K562 (cell line): ENCODE results near the gene ABHD16A. TPM values are rescaled to one million over a fixed set of nuclear protein-coding genes. Genes with fewer than 3 reads are reported as not detected.

ENCODE experiments used
- BCL6 ChIP-seq: fragments of 250-450 bp; sonication (Bioruptor Pico); IDR thresholded peaks from 2 replicates; pipeline ENCODE4 v1.4.0; 2020
- CCAR2 ChIP-seq: fragments of 200-400 bp; formaldehyde crosslinking; IDR thresholded peaks from 2 replicates; pipeline ENCODE4 v1.6.1; 2017; ENCODE audit warnings: mild to moderate bottlenecking, low read depth, low read length
- CHD2 ChIP-seq: IDR thresholded peaks from 2 replicates; pipeline ENCODE4 v1.6.1; 2011; ENCODE audit warnings: low read depth, low read length
- DEAF1 ChIP-seq: fragments of 450-650 bp; formaldehyde crosslinking; IDR thresholded peaks from 2 replicates; pipeline ENCODE4 v1.4.0; 2020; ENCODE audit warnings: mild to moderate bottlenecking, moderate library complexity
- E2F4 ChIP-seq: sonication (generic); formaldehyde crosslinking; IDR thresholded peaks from 2 replicates; pipeline ENCODE4 v1.8.0; 2022; ENCODE audit warnings: mild to moderate bottlenecking, low read depth, missing genetic modification reagents
- EHMT2 ChIP-seq: fragments of 450-650 bp; IDR thresholded peaks from 2 replicates; pipeline ENCODE4 v1.6.1; 2018; ENCODE audit warnings: antibody characterized with exemption
- KDM1A ChIP-seq, 2 experiments: fragments of 450-650 bp; IDR thresholded peaks; 2 replicates each; pipeline ENCODE4 v1.6.1; 2016; ENCODE audit warnings: mild to moderate bottlenecking in 2 of 2
- NCOA2 ChIP-seq, 2 experiments: fragments of 450-650 bp; IDR thresholded peaks; 2 replicates each; pipeline ENCODE4 v1.6.1; 2018; ENCODE audit warnings: mild to moderate bottlenecking in 2 of 2, moderate library complexity in 1 of 2; ENCODE audit not compliant: partially characterized antibody in 2 of 2
- NFE2 ChIP-seq: IDR thresholded peaks from 2 replicates; pipeline ENCODE4 v1.6.1; 2014; ENCODE audit warnings: antibody characterized with exemption, low read depth
- SAFB ChIP-seq: fragments of 200-400 bp; formaldehyde crosslinking; IDR thresholded peaks from 2 replicates; pipeline ENCODE4 v1.6.1; 2017; ENCODE audit warnings: low read depth, low read length, borderline replicate concordance
- SMARCE1 ChIP-seq: fragments of 450-650 bp; IDR thresholded peaks from 2 replicates; pipeline ENCODE4 v1.7.1; 2016; ENCODE audit warnings: mild to moderate bottlenecking
- SRF ChIP-seq, 2 experiments: fragments of 250-450, 450-650 bp in 1 of 2; sonication (Bioruptor Pico) in 1 of 2; sonication (generic) in 1 of 2; formaldehyde crosslinking; IDR thresholded peaks; 2 replicates each; pipeline versions ENCODE4 v1.5.0 to v1.5.1; 2020 to 2022; ENCODE audit warnings: mild to moderate bottlenecking in 1 of 2, missing genetic modification reagents in 1 of 2
- VEZF1 ChIP-seq: fragments of 200-800 bp; sonication (Bioruptor generic); IDR thresholded peaks from 2 replicates; pipeline ENCODE4 v1.6.1; 2017; ENCODE audit warnings: missing genetic modification characterization, missing compliant biosample characterization
- ZBTB12 ChIP-seq: fragments of 250-450 bp; sonication (Bioruptor Pico); IDR thresholded peaks from 2 replicates; pipeline ENCODE4 v1.4.0; 2020
- ZNF3 ChIP-seq: fragments of 250-450 bp; sonication (Bioruptor Pico); IDR thresholded peaks from 2 replicates; pipeline ENCODE4 v1.5.0; 2021; ENCODE audit warnings: mild to moderate bottlenecking, moderate library complexity
- ZNF583 ChIP-seq: fragments of 250-450 bp; sonication (Bioruptor Pico); IDR thresholded peaks from 2 replicates; pipeline ENCODE4 v1.4.0; 2020
- polyA plus RNA-seq, 8 experiments: library from polyadenylated mRNA; depleted of rRNA in 4 of 8; stranded (reverse) in 5 of 8; unstranded in 3 of 8; fragments of >200 nt; fragmentation: Nextera tagmentation in 2 of 8; fragmentation: Illumina TruSeq in 1 of 8; extraction: Ambion mirVana in 2 of 8; extraction: Trizol in 1 of 8; gene quantifications; 2 replicates each; pipeline versions ENCODE4 v1.2.1 to v1.2.3, GENCODE V29; 2011 to 2014; ENCODE audit warnings: inconsistent platforms in 1 of 8, missing spikeins in 1 of 8
- total RNA-seq, 7 experiments: library from RNA; depleted of rRNA in 6 of 7; stranded (reverse); fragments of >200 nt in 6 of 7; fragmentation: Illumina TruSeq in 2 of 7; extraction: Trizol in 2 of 7; gene quantifications; 2 replicates each; pipeline versions ENCODE4 v1.2.1 to v1.2.3, GENCODE V29; 2011 to 2021; ENCODE audit warnings: low replicate concordance in 1 of 7
- TF ChIP-seq, protein P1 (sequence below): IDR thresholded peaks from 2 replicates; pipeline ENCODE4 v1.6.1; 2012; ENCODE audit warnings: low read depth, low read length, improper control_type of control experiment, borderline replicate concordance
- TF ChIP-seq, protein P2 (sequence below), 2 experiments: fragments of 200-800 bp in 1 of 2; sonication (Bioruptor generic) in 1 of 2; sonication (generic) in 1 of 2; formaldehyde crosslinking in 1 of 2; IDR thresholded peaks in 1 of 2; conservative IDR thresholded peaks in 1 of 2; 2 replicates each; pipeline versions ENCODE4 v1.5.0 to v1.6.1; 2016 to 2020; ENCODE audit warnings: missing compliant biosample characterization in 1 of 2, missing genetic modification characterization in 1 of 2, missing genetic modification reagents in 1 of 2

The ABHD16A gene
- total and polyA plus RNA-seq, 9 of the 15 experiments (the other 6 are each of a cell fraction or from before 2014, with no cell fraction given): 25.8 to 120 (median 81.6) TPM

- TF ChIP-seq CHD2: peak; percentile 51; the same call in 1 of the 2 replicates
- TF ChIP-seq, protein P1, sequence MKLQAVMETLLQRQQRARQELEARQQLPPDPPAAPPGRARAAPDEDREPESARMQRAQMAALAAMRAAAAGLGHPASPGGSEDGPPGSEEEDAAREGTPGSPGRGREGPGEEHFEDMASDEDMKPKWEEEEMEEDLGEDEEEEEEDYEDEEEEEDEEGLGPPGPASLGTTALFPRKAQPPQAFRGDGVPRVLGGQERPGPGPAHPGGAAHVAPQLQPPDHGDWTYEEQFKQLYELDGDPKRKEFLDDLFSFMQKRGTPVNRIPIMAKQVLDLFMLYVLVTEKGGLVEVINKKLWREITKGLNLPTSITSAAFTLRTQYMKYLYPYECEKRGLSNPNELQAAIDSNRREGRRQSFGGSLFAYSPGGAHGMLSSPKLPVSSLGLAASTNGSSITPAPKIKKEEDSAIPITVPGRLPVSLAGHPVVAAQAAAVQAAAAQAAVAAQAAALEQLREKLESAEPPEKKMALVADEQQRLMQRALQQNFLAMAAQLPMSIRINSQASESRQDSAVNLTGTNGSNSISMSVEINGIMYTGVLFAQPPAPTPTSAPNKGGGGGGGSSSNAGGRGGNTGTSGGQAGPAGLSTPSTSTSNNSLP: 0 out of 2 replicates have a peak, but pooled peaks have one; percentile 74
- TF ChIP-seq EHMT2: peak; percentile 36; the same call in 1 of the 2 replicates
- peak in 1 of 2 experiments; percentile 87; a peak in 1 of 4 replicates for TF ChIP-seq SRF (CRISPR knock-in tag; IDR thresholded peaks at IDR 0.05)
- no peak for TF ChIP-seq NCOA2 (IDR thresholded peaks at IDR 0.05; ENCODE audit: partially characterized antibody in 2 of 2)
- TF ChIP-seq SAFB: no peak
- TF ChIP-seq VEZF1 (CRISPR knock-in tag): peak; percentile 70
- peak; percentile 100 for TF ChIP-seq SMARCE1
- peak; percentile 89 to 92 for TF ChIP-seq KDM1A (IDR thresholded peaks at IDR 0.05)
- 0 out of 2 replicates have a peak, but pooled peaks have one; percentile 19 for TF ChIP-seq E2F4 (CRISPR knock-in tag)
- TF ChIP-seq DEAF1 (CRISPR knock-in tag): no peak
- peak; percentile 97 for TF ChIP-seq NFE2
- TF ChIP-seq CCAR2: no peak
- TF ChIP-seq BCL6: no peak
- TF ChIP-seq ZNF3 (CRISPR knock-in tag): 0 out of 2 replicates have a peak, but pooled peaks have one; percentile 53
- TF ChIP-seq ZNF583: peak; percentile 71
- TF ChIP-seq, protein P2, sequence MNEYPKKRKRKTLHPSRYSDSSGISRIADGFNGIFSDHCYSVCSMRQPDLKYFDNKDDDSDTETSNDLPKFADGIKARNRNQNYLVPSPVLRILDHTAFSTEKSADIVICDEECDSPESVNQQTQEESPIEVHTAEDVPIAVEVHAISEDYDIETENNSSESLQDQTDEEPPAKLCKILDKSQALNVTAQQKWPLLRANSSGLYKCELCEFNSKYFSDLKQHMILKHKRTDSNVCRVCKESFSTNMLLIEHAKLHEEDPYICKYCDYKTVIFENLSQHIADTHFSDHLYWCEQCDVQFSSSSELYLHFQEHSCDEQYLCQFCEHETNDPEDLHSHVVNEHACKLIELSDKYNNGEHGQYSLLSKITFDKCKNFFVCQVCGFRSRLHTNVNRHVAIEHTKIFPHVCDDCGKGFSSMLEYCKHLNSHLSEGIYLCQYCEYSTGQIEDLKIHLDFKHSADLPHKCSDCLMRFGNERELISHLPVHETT (CRISPR knock-in tag; conservative IDR thresholded peaks at IDR 0.05 in 1 of 2, IDR thresholded peaks at IDR 0.05 in 1 of 2): peak in 1 of 2 experiments; percentile 84; a peak in 1 of 4 replicates
- peak; percentile 16; the same call in 1 of the 2 replicates for TF ChIP-seq ZBTB12 (CRISPR knock-in tag)
Measured at GRCh38 chr6:31690231-31691077, 12.7 kb downstream of the ABHD16A start (continued).
